ENCODE data around the gene UCK2. TPM values are rescaled to one million over a fixed set of nuclear protein-coding genes. Genes with fewer than 3 reads are reported as not detected.

The UCK2 gene
- total and polyA plus RNA-seq, 2 donors (not counting 3 experiments of a cell fraction or from before 2014, with no cell fraction given), result 62.3 to 74.7 TPM

DNA sequence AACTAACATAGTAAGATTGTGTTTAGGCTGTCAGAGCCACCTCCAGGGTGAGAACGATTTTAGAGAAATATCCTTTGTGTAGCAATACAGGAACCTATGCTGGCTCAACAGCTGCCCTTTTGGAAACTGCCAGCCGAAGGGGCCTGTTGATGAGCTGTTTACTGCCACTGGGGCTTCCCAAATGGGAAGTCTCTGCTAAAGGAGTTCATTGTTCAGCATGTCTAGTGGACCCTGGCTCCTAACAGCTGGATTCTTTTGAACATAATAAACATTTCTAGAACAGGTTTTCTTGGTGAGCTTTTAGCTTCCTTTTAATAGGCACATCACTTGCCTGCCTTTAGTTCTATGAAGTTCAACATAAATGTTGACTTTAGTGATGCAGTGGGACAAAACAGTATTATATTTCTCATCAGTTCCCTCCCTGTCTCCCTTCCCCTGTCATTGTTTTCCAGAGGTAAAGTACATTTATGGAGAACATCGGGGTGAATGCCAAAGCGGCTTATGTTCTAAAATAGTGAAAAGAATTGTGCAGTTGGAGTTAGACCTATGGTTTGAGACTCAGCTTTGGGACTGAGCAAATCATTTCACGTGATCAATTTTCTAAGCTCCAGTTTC lies 57.4 kb downstream of the UCK2 start:
- dilution Hi-C loops (cut with MboI; ENCODE audit: extremely low pct_ligation_motif_present, low sequenced_read_pairs) (no loop called here), intact Hi-C loops (cut with micrococcal nuclease) (loop anchor here (1.0 to 2.0 kb wide), 4 partner anchors 12 to 56 kb away; no protein-coding TSS in a partner anchor)
- no peaks in the 10 kb centered on the region for H3K9me1 ChIP-seq (replicated peaks; ENCODE audit: control insufficient read depth, extremely low read depth, insufficient read depth, low read length)
- DNase-seq (ENCODE audit: low read depth, low spot score), result peak; percentile 70
- H3K4me3 ChIP-seq (replicated peaks in 1 of 3; ENCODE audit: insufficient read depth in 1 of 3, low read depth in 1 of 3, low read length in 3 of 3), result no peak overlapping the region
- no peaks in the 10 kb centered on the region for H3K9me3 ChIP-seq (replicated peaks; ENCODE audit: control insufficient read depth, insufficient read depth, low read length)
- peaks cover 26% of the 10 kb centered on the region for H3K4me1 ChIP-seq (ENCODE audit: control insufficient read depth, extremely low read depth, insufficient read depth, low read length)
- peak overlapping the region; percentile 67 for H3K9ac ChIP-seq (replicated peaks; ENCODE audit: extremely low read depth, insufficient read depth, low read length)
- H3K4me2 ChIP-seq (ENCODE audit: insufficient read depth, low read length), result peak overlapping the region; percentile 23
- no TSS peak for BruUV-seq (replicated peaks)
- peak overlapping the region; percentile 83 for H3K27ac ChIP-seq (ENCODE audit: insufficient read depth, low read depth, low read length)
- no peaks in the 10 kb centered on the region for H3K27me3 ChIP-seq (ENCODE audit: control insufficient read depth in 2 of 2, insufficient read depth in 2 of 2, low read length in 2 of 2)
- ChIA-PET CTCF (interaction anchor here (0.8 to 4.5 kb wide), 15 partner anchors 8 to 187 kb away, joined by 3 to 43 read pairs (median 5); partner anchors contain the start of gene ALDH9A1), POLR2A (interaction anchor here (1.0 to 2.2 kb wide), 6 partner anchors 10 to 116 kb away, joined by 3 to 12 read pairs (median 4); no protein-coding TSS in a partner anchor)
- FAIRE-seq, result no peak
- H2AFZ ChIP-seq (ENCODE audit: low read depth, low read length), result no peak overlapping the region
- no peaks in the 10 kb centered on the region for H3K36me3 ChIP-seq (ENCODE audit: control insufficient read depth in 2 of 2, extremely low read depth in 1 of 2, insufficient read depth in 2 of 2, low read length in 2 of 2)
- no peak for TF ChIP-seq POLR2AphosphoS5 (IDR thresholded peaks at IDR 0.05; ENCODE audit: insufficient read depth, low read depth, low read length)
- no peak for TF ChIP-seq JUN (IDR thresholded peaks at IDR 0.05; ENCODE audit: borderline replicate concordance, insufficient read depth, insufficient read length, low read depth)
- no peak for TF ChIP-seq EZH2 (IDR thresholded peaks at IDR 0.05; ENCODE audit: borderline replicate concordance, low read depth, low read length, severe bottlenecking)
- TF ChIP-seq MYC (IDR thresholded peaks at IDR 0.05; ENCODE audit: low read depth, low read length), result no peak
- no peak for TF ChIP-seq GATA2 (IDR thresholded peaks at IDR 0.05; ENCODE audit: insufficient read depth, insufficient read length, low read depth, low read length)
- TF ChIP-seq, protein P1, sequence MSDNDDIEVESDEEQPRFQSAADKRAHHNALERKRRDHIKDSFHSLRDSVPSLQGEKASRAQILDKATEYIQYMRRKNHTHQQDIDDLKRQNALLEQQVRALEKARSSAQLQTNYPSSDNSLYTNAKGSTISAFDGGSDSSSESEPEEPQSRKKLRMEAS (IDR thresholded peaks at IDR 0.05; ENCODE audit: insufficient read depth, insufficient read length), result no peak
- TF ChIP-seq POLR2A (IDR thresholded peaks at IDR 0.05; ENCODE audit: low read depth, low read length), result no peak
- no peak for TF ChIP-seq FOS (IDR thresholded peaks at IDR 0.05; ENCODE audit: borderline replicate concordance, insufficient read depth, low read length)
- no peak for TF ChIP-seq CTCF (IDR thresholded peaks at IDR 0.05; ENCODE audit: extremely low read depth in 1 of 2, insufficient read depth in 1 of 2, low read depth in 1 of 2, low read length in 2 of 2)
- H4K20me1 ChIP-seq (replicated peaks; ENCODE audit: control insufficient read depth, extremely low read depth, insufficient read depth, low read length), result no peaks in the 10 kb centered on the region
- peaks cover 95% of the 10 kb centered on the region for H3K79me2 ChIP-seq (ENCODE audit: control insufficient read depth, insufficient read depth, low read length)
